DND-41 (cell line): ENCODE results near the gene PLD1.

Source experiments
- CTCF ChIP-seq: IDR thresholded peaks from 2 replicates; pipeline ENCODE4 v1.5.1; 2012; ENCODE audit warnings: borderline replicate concordance, low read length, moderate library complexity, mild to moderate bottlenecking; ENCODE audit not compliant: poor library complexity, severe bottlenecking; ENCODE audit errors: extremely low read depth
- EZH2 ChIP-seq: IDR thresholded peaks from 3 replicates; pipeline ENCODE4 v1.6.1; 2012; ENCODE audit warnings: borderline replicate concordance, low read depth, mild to moderate bottlenecking, moderate library complexity, low read length, inconsistent platforms; ENCODE audit not compliant: severe bottlenecking

GRCh38 chr3:171622126-171622525 lies 188.2 kb downstream of the PLD1 start:
- TF ChIP-seq EZH2 (no peak), CTCF (no peak)
